Measurements from ENCODE around the gene PTTG1. TPM values are rescaled to one million over a fixed set of nuclear protein-coding genes. Genes with fewer than 3 reads are reported as not detected.

Gene PTTG1
- total RNA-seq, 1 experiment from 2014 or later, result 341 TPM

DNA sequence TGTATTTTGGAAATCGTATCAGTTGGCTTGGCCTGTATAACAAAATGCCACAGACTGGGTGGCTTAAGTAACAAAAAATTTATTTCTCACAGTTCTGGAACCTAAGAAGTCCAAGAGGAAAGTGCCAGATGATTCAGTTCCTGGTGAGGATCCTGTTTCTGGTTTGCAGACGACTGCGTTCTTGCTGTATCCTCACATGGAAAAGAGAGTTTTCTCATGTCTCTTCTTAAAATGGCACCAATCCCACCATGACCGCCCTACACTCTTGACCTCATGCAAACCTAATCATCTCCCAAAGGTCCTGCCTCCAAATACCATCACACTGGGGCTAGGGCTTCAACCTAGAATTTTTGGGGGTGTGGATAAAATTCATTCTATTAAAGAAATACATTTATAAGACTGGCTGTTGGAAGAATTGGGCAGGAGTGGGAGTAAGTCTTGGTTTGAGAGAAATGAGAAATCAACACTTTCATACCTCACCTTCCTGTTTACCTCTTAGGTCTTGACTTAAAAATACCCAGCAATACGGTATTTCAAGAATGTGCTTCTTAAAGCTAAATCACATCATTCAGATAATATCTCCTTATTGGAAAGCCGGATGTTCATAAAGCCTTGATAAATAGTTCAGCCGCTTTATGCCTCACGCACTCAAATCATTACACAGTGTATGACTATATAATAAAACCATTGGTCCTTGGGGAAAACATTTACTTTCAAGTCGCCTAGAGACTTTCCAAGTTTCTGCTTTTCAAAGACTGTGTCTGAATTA lies 28.7 kb downstream of the PTTG1 start:
- DNase-seq (ENCODE audit: extremely low read depth, low read depth), result no peak

DNA sequence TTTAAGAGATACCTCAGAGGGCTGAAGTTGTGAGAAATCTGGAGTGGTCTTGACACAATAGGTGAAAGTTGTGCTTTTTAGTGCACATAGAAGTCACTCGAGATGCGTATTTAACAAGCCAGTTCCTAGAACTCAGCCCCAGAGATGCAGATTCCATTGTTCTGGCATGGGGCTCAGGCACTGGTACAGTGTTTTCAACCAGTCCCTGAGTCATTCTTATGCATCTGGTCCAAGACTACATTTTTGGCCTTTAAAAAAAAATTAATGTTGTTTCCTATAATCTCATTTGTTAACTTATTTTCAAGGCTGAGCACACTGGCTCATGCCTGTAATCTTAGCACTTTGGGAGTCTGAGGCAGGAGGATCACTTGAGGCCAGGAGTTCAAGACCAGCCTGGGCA lies 29.6 kb downstream of the PTTG1 start:
- DNase-seq (ENCODE audit: extremely low read depth, low read depth), result no peak

DNA sequence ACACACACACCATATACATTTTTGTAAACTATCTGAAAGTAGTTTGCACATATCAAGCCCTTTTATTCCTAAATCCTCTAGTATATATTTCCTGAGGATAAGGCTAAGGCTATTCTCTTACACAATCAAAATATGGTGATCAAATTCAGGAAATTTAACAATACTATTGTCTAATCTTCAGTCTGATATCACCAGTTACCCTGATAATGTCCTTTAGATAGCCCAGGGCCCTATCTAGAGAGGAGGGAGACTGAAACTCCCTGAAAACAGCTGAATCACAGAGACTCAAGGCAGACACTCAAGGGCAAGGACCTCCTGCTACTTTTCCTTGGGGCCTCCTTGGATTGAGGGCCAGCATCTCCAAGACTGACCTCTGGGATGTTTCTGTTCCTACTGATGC lies 30.4 kb downstream of the PTTG1 start:
- DNase-seq (ENCODE audit: extremely low read depth, low read depth), result no peak

DNA sequence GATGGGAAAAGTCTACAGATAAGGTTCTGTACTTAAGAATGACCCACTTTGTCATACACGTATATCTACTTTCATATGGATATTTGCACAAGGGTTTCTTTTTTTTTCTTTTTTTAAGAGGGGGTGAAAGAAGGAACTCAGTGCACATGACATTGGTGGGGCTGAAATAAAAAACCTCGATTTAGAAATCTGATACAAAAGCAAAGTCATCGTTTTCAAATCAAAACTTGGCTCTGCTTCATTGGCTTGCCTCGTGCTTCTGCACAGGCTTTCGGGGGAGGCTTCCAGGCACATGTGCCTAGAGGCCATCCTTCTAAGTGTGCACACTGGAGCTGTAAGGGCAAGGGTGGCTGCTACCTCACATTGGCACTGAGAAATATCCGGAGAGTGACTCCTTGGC lies 31.1 kb downstream of the PTTG1 start:
- no peak for DNase-seq (ENCODE audit: extremely low read depth, low read depth)

DNA sequence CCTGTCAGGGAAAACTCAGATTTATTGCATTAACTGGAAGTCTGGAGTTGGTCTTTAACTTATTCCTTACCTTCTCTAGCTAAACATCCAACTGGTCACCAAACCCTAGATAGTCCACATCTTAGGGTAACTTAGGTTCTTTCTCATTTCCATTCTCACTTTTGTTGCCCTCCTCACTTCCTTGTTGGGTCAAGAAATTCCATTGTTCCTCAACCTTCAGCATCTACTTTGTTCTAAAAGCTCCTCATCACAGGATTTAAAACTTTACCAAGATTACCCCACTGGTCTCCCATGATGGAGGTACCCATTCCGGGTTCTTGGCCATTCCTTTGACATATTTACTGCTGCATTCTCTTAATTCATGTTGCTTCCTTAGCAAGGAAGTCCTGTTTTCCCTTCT lies 32.1 kb downstream of the PTTG1 start:
- no peak for DNase-seq (ENCODE audit: extremely low read depth, low read depth)

DNA sequence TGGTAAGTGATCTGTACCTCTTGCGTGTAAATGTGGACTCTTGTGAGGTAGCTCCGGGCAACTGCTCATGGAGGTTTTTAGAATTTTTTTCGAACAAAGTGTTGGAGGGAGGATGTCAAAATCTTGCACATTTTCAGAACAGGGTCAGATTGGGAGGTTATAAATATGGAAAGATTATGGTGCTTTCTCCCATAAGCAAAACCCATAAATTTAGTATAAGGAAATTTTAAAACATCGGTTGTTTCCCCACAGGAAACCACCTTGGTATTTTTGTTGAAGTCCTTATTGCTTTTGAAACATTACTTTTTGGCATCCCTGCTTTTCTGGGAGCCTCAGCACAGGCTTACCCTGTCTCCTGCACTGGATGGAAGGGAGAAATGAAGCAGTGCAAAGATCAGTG lies 33.9 kb downstream of the PTTG1 start:
- no peak for DNase-seq (ENCODE audit: extremely low read depth, low read depth)

DNA sequence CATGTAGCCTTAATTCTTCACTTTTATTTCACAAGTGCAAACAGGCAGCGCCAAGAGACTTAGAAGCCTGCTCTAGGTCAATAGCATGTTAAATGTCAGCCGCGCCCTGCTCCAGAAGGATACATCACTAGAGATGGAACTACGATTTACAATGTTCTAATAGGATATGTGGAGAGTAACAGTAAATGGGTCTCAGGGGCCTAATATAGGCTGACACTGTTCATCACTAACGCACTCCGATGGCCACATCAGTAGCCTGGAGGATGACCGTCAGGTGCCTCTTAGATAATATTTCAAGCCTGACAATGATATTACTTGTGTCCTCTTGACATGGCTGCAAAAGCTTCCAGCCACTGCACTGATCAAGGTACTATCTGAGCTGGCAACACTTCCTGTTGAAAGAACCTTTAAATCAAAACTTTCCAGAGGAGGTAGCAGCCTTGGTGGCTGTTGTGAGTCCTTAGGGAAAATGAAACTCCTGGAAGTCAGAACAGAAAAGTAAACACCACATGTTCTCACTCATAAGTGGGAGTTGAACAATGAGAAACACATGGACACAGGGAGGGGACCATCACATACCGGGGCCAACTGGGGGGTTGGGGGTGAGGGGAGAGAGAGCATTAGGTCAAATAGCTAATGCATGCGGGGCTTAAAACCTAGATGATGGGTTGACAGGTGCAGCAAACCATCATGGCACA lies 35.0 kb downstream of the PTTG1 start:
- DNase-seq (ENCODE audit: extremely low read depth, low read depth), result no peak

DNA sequence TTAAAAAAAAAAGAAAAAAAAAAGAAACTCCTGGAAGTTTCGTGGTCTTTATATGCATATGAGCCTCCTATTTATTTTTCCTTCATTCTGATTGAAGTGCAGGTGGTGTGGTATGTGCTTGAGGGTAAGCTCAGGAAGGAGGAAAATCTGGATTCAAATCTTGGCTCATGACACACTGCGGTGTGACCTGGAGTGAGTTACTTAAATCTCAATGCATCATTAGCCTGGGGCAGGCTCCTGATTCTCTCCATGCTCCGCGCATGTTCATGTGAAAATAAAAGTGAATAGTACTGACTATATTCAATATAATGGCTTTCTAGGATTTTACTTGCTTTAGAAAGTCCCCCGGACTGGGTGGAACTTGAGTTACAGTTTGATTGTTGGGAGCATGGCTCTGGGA lies 35.6 kb downstream of the PTTG1 start:
- no peak for DNase-seq (ENCODE audit: extremely low read depth, low read depth)

DNA sequence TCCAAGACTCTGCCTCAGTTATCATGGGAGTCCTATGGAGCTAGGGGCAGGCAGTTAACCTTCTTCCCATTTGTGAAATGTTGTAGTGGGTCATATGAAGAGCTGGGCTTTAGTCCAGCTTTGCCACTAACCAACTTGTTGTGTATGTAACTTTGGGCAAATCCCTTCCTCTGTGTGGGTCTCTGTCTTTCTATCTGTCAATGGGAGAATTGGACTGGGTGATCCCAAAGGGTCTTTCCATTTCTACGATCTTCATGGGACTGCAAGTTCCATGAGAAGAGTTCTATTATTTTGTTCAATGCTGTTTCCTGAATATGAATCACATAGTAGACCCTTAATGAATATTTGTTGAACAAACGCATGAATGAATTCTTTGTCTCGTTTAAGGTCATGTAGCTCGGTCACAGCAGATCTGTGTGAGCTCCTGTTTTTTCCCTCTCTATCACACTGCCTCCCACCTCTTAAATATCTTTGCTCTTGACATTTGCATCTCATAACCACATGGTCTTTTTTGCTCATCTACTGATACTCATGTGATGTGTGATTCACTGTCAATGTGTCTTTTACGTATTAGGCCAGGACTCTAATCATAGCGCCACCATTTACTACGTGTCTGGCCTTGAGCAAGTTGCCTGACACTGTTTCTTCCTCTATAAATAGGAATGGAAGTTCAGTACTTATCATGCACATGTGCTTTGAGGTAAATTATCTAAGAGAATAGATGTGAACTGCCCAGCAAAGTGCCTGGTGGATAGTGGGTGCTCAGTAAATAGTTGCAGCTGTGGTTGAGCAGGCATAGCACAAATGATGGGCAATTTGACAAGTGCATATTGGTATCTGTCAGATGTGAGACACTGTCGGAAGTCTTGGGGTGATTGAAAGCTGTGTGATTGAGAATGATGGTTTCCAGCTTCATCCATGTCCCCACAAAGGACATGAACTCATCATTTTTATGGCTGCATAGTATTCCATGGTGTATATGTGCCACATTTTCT lies 37.4 kb downstream of the PTTG1 start:
- no peak for DNase-seq (ENCODE audit: extremely low read depth, low read depth)

DNA sequence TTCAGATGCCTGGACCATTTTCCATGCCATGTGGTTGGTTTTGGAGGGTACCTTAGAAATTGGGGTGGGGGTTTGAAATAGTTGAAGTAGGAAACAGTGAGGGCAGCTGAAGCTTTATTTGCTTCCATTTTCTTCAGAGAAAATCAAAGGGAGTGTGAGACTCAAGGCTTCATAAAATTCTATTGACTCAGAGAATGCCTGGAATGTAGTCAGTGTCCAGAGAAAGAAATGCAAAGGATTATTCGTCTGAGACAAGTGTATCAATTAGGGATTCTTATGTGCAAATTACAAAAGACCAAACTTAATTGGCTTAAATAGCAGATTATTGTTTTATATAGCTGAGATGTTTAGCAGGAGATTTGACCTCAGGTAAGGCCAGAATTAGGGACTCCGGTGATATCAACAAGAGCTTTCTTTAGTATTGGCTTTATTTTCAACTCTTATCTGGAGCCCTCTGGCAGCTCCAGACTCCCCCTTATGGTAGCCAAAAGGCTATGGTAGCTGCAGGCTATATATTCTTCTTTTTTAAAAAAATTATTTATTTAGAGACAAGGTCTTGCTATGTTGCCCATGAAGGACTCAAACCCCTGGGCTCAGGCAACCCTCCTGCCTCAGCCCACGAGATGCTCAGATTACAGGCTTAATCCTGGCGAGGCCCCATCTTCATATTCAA lies 38.9 kb downstream of the PTTG1 start:
- no peak for DNase-seq (ENCODE audit: extremely low read depth, low read depth)

DNA sequence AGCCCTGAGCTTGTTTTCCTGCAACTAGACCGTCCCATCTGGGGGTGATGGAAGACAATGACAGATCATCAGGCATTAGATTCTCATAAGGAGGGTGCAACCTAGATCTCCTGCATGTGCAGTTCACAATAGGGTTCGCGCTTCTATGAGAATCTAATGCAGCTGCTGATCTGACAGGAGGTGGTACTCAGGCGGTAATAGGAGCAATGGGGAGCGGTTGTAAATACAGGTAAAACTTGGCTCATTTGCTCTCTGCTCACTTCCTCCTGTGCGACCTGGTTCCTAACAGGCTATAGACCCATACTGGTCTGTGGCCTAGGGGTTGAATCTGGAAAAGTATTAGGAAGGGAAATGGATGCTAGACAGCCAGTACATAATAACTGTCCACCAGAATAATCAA lies 39.7 kb downstream of the PTTG1 start:
- no peak for DNase-seq (ENCODE audit: extremely low read depth, low read depth)

DNA sequence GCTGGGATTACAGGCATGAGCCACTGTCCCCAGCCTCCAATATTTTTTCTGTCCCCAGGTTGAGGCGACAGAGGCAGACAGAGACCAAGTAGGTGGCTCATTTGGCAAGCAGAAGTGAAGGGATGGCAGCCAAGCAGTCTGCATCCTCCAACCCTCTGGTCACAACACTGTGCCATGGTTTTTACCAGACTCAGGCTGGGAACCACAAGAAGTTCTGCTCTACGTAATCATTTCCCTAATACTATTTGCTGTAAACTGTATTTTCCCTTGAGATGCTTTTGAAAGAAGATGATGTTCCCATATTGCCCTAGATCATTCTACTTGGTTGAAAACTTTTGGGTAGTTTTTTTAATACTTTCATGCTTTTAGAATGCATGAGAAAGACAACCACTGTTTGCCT lies 40.5 kb downstream of the PTTG1 start:
- DNase-seq (ENCODE audit: extremely low read depth, low read depth), result no peak

DNA sequence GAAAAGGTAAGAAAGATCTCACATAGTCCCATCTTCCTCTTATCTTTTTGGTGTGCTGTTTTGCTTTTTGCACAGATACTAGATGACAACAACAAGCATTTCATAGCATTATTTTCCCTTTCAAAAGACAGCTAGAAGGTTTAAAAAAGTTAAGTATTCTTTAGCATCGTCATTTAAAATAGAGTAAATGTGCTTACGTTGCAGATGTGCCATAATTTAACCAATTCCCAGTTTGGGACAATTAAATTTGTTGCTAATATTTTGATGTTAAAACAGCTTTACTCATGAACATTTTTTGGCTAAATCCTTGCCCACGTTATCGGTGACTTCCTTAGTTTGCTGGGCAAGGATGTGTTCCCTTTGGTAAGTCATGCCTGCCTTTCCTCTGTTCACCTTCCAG lies 41.6 kb downstream of the PTTG1 start:
- no peak for DNase-seq (ENCODE audit: extremely low read depth, low read depth)

DNA sequence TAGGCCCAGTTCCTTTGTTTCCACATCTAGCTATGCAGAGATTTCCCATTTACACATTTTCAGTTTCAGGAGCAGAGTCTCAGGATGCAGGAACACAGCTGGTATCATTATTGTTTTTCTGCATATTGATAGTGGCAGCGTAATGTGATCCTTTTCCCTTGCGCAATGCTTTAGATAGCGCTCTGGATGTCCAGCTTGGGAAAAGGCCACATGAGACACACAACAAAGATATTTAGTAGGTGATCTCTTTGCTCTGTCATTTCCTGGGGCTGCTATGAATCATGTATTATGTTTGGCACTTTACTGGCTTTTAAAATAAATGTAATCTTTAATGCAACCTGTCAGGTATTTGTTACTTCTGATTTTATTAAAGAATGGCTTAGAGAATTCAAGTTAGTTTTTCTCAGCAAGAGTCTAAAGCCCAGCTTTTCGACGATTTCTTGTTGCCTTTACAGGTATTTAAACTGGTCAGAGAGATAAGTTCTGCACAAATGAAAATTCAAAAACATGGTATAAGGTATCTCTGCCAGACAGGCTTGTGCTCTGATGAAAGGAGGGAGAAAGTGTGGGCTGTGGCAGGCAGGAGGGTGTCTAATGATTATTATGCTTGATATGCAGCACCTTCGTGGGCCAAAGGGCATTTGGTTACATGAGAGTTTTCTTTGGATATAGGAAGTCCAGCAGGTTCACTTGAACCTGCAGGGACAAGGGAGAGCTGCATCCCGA lies 42.2 kb downstream of the PTTG1 start:
- DNase-seq (ENCODE audit: extremely low read depth, low read depth), result peak; percentile 14

DNA sequence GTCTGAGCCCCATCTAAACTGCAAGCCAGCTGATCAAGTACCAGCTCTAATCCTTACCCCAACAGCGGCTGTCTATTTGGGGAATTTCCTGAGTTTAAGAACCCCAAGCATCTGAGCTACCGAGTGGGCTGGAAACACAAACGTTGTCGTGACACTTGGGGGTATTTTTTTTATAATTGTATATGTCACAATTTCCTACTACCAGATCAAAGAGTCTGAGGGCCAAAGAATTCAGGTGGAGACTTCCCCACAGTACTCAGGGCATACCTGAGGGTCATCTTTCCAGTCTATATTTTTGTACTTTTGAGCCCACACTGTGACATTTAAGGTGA lies 42.8 kb downstream of the PTTG1 start:
- no peak for DNase-seq (ENCODE audit: extremely low read depth, low read depth)

DNA sequence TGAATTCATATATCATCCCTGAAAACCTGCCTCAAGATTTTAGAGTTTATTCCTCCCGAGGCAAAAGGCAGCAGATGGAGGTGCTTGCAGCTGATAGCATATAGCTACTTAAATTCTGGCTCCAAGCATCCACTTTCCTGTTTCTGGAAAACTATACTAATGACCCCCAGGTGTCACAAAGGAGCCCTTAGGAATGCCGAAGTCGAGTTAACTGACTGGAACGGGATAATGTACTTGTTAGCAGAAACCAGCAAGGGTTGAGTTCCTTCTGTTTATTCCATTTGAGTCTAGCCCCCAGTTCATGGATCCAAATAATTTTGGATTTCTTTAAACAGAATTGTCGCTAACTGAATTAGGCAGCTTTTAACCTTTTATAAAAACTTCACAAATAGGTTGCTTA lies 44.5 kb downstream of the PTTG1 start:
- no peak for DNase-seq (ENCODE audit: extremely low read depth, low read depth)

DNA sequence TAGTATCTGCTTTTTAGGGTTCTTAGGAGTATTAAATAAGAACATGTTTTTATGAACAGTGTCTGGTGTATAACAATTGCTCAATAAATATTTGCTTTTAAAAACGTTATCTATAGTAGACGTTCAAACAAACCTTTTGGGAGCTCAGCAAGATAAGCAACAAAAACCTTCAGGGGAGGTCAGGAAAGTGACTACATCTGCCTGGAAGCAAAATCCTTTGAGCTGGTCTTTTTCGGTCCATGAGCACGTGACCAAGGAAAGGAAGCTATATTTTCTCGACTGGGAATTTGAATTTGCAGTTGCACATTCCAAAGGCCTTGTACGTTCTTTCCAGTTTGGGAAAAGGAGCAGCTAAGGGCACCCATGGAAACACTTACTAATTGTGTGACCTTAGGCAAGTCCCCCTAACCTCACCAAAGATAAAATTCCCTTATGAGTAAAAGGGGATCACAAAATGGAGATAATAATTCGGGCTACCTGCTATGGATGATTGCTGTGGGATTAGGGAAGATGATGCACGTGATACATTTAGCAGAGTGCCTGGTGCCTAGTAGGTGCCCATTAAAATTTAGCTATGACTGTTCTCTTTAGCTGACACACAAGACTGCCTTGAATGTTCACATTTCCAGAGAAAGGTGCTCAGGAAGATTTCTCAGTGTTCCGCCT lies 45.4 kb downstream of the PTTG1 start:
- no peak for DNase-seq (ENCODE audit: extremely low read depth, low read depth)

DNA sequence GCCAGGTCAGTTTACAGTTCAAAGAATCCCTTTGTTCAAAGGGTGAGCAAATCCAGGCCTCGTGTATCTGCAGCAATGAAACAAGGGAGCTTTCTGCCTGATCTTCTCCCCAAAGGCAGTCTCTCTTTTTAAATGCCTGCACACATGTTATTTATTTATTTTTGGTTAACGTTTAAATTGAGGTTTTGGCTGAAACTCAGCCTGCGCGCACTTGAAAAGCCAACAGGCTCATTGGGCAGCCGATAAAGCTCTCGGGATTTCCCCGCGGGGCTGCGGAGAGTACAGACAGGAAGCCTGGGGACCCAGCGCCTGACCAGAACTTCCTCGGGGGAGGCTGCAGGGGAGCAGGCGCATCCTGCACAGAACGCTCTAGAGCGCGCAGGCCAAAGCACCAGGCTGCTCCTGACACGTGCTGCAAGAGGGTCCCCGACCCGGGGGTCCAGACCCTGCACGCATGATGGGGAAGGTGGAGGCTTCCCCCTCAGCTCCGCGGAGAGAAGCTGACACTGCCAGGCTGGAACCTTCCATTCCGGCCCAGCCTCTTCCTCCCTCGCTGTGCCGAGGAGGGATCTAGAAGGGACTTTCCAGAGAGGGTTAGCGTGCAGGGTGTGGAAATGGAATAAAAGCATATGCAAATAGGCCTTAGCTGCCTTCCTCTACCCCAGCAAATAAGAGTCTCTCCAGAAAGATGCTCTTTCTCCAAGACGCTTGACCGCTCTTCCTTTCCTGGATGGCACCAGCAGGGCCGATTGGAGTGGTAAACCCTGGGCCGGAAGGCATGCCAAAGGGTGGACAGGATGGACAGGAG lies 46.1 kb downstream of the PTTG1 start:
- DNase-seq (ENCODE audit: extremely low read depth, low read depth), result no peak
